Esophagus muscularis mucosa (tissue), 4 donors: Measurements from ENCODE around the gene HOXC10. TPM values are rescaled to one million over a fixed set of nuclear protein-coding genes. Genes with fewer than 3 reads are reported as not detected.

Experiments
- DNase-seq: peaks from one replicate; pipeline ENCODE4 v3.0.0-alpha.2; 2017; ENCODE audit errors: extremely low spot score
- H3K27ac ChIP-seq, 4 donors: fragments of 200-600 bp; sonication (generic); replicated peaks in 1 of 4; 1 replicate in 3 of 4; 2 replicates in 1 of 4; pipeline ENCODE4 v1.5.1; 2016 to 2019; ENCODE audit warnings: mild to moderate bottlenecking in 1 of 4
- H3K27me3 ChIP-seq, 4 donors: fragments of 200-600 bp; sonication (generic); one replicate each; pipeline versions ENCODE4 v1.5.1 to v1.6.0; 2016 to 2019
- H3K36me3 ChIP-seq, 4 donors: fragments of 200-600 bp; sonication (generic); one replicate each; pipeline ENCODE4 v1.5.1; 2016 to 2019
- H3K4me1 ChIP-seq, 4 donors: fragments of 200-600 bp; sonication (generic); one replicate each; pipeline ENCODE4 v1.5.1; 2016 to 2019
- H3K4me3 ChIP-seq, 4 donors: fragments of 200-600 bp; sonication (generic); 1 replicate in 2 of 4; 2 replicates in 2 of 4; pipeline ENCODE4 v1.5.1; 2016 to 2019; ENCODE audit warnings: mild to moderate bottlenecking in 4 of 4, moderate library complexity in 1 of 4
- H3K9me3 ChIP-seq, 4 donors: fragments of 200-600 bp; sonication (generic); 1 replicate in 3 of 4; 2 replicates in 1 of 4; pipeline ENCODE4 v1.5.1; 2016 to 2019
- CTCF ChIP-seq, 3 experiments: fragments of 200-600 bp in 2 of 3; fragments of 450-650 bp in 1 of 3; sonication (generic) in 2 of 3; IDR thresholded peaks; one replicate each; pipeline ENCODE4 v1.5.1; 2017 to 2019; ENCODE audit warnings: antibody characterized with exemption in 3 of 3, mild to moderate bottlenecking in 2 of 3, moderate library complexity in 1 of 3
- EP300 ChIP-seq: sonication (generic); formaldehyde crosslinking; IDR thresholded peaks from one replicate; pipeline ENCODE4 v1.6.1; 2017; ENCODE audit warnings: antibody characterized with exemption
- POLR2A ChIP-seq: fragments of 450-650 bp; IDR thresholded peaks from one replicate; pipeline ENCODE4 v1.6.1; 2017; ENCODE audit warnings: antibody characterized with exemption, moderate library complexity, mild to moderate bottlenecking, low read depth
- POLR2AphosphoS5 ChIP-seq, 2 donors: sonication (generic); formaldehyde crosslinking; IDR thresholded peaks; one replicate each; pipeline ENCODE4 v1.6.1; 2017; ENCODE audit warnings: antibody characterized with exemption in 2 of 2
- WGBS: methylation state at CpG from one replicate; pipeline ENCODE4 v1.1.5; 2018; 5-methylcytosine and 5-hydroxymethylcytosine counted together
- intact Hi-C: fragments of 100-400 bp; cut with DNase I; formaldehyde crosslinking; loops from one replicate; pipeline ENCODE4 v1.15.1; 2023
- total RNA-seq, 4 donors: library from RNA; depleted of rRNA; stranded (reverse); fragments of >200 nt; gene quantifications; one replicate each; pipeline versions ENCODE4 v1.1.0 to v1.2.1, GENCODE V29; 2016

The HOXC10 gene
- total RNA-seq, 4 donors from 2014 or later: not detected

DNA sequence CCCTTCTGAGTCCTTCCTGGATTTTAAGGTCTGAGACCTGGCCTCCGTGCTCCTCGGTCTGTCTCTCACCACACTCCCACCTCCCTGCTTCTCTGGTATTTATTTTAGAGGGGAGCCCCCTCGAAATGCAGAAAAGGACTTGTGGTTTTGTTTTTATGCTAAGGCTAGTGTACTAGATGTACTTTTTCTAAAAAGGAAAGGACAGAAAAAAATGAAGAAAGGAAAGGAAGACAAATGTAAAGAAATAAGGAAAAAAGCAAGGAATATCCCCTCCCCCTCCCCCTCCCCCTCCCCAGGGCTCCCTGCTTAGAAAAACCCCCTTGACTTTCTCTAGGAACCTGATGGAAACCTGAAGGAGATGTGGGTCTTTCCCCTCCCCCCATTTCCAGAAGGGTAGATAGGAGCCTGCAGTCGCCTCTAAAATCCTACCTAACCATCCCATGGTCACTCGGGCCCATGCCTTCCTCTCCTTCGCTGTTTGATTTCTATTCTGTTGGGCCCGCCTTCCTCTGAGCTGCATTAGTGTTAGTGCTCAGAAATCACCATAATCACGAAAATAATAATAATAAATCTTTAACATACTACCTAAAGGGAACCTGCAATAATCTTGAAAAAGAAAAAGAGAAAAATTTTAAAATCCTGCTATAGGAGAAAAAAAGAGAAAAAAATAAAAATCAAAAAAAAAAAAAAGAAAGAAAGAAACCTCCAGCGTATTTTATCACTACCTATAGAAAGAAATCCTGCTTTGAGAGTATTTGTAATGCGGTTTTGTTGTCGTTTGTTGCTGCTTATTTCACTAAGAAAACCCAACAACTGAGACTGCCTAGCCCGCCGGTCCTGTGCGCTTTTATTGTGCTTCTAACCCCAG is 27.0 kb downstream of the HOXC10 start:
- Histone ChIP-seq H3K27ac (no peak overlapping the region), H3K36me3 (no peaks in the 10 kb centered on the region), H3K27me3 (peaks cover 11 to 99% (median 88%) of the 10 kb centered on the region in 4 donors), H3K9me3 (no peaks in the 10 kb centered on the region), H3K4me1 (peaks cover 14 to 58% (median 31%) of the 10 kb centered on the region in 4 donors), H3K4me3 (no peak overlapping the region)
- TF ChIP-seq EP300 (no peak), CTCF (IDR thresholded peaks at IDR 0.05) (no peak), POLR2A (no peak), POLR2AphosphoS5 (IDR thresholded peaks at IDR 0.05) (no peak)
- intact Hi-C loops: loop anchor here (10.0 kb wide), 1 partner anchor 353 kb away; the partner anchor contains the start of gene GPR84
- DNase-seq: no peak
- WGBS: 28% methylated on average over 14 of the region's 14 CpGs

DNA sequence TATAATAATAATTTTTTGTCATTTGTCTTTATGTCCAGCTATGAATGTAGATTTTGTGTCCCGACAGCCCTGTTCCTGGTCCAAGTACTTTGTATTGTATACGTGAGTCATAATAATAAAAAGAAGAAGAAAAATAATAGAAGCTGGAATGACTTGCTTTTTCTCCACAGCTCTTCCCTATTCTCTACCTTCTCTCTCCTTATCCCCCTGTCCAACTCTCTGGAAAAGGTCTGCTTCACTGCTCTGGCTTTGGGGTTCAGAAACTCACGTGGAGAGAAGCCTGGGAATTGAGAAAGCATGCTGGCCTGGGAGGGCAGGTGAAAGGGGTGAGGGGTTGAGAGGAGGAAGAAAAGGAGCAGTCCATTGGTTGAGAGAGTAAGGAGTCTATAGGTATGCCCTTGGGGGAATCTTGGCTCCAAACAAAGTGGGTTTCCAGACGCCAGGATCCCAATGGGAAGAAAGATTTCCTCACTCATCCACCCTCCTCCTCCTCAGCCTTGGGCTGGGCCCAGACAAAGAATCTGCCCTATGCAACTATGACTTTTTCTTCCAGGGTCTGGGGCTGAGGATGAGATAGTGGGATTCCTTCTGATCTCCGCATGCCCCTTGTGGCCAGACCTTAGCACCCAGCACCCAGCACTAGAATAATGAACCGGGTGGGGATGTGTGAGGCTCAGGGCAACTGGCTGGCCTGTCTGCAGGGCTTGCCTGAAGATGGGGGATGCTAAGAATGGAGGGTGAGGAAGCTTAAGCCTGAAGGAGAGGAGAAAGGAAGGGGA is 27.9 kb downstream of the HOXC10 start:
- H3K4me1 ChIP-seq: peaks cover 22 to 67% (median 41%) of the 10 kb centered on the region in 4 donors
- peaks cover 11 to 99% (median 87%) of the 10 kb centered on the region in 4 donors for H3K27me3 ChIP-seq
- TF ChIP-seq POLR2AphosphoS5 (IDR thresholded peaks at IDR 0.05): no peak
- TF ChIP-seq CTCF (IDR thresholded peaks at IDR 0.05): no peak
- no peak for TF ChIP-seq POLR2A
- no peak for TF ChIP-seq EP300
- WGBS: 31% methylated on average over 6 of the region's 6 CpGs
- no peaks in the 10 kb centered on the region for H3K9me3 ChIP-seq
- H3K27ac ChIP-seq: no peak overlapping the region
- no peak for DNase-seq
- intact Hi-C loops: loop anchor here (10.0 kb wide), 1 partner anchor 352 kb away; the partner anchor contains the start of gene GPR84
- no peaks in the 10 kb centered on the region for H3K36me3 ChIP-seq
- no peak overlapping the region for H3K4me3 ChIP-seq

DNA sequence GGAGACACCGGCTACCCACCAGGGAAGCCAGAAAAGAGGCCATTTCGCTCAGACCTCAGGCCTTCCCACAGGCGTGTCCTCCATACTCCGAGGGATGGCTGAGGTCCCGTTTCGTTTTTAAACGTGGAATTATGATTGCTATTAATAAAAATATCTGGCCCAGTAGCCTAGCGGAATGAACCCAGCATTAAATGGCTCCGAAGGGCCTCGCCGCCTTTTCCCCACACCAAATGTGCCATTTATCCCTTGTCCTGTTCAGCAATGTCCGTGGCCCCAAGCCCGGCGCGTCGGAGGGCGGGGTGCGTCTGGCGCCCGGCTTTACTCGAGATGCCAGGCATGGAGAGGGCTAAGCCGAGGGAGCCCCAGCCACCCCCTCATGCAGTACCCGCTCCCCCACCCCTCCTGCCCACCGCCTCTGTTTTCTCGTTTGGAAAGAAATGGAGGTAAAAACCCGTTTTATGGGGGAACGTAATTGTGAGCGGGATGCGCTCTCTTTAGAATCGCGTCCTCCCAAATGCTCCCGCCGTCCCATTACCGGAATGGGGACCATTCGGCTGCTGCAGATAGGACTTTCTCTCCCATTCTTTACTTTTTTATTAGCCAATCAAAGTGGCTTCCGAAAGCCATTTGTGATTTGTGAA is 29.6 kb downstream of the HOXC10 start:
- intact Hi-C loops: loop anchor here (10.0 kb wide), 1 partner anchor 350 kb away; the partner anchor contains the start of gene GPR84
- 6% methylated on average over 35 of the region's 36 CpGs for WGBS
- Histone ChIP-seq H3K27ac (no peak overlapping the region), H3K36me3 (no peaks in the 10 kb centered on the region), H3K4me1 (peaks cover 20 to 72% (median 49%) of the 10 kb centered on the region in 4 donors), H3K4me3 (peak overlapping the region; percentile 5 to 38 (median 25)), H3K27me3 (peaks cover 5 to 100% (median 81%) of the 10 kb centered on the region in 4 donors), H3K9me3 (no peaks in the 10 kb centered on the region)
- no peak for DNase-seq
- TF ChIP-seq POLR2AphosphoS5 (IDR thresholded peaks at IDR 0.05): no peak
- no peak for TF ChIP-seq CTCF (IDR thresholded peaks at IDR 0.05)
- no peak for TF ChIP-seq EP300
- TF ChIP-seq POLR2A: no peak

- TF ChIP-seq CTCF (IDR thresholded peaks at IDR 0.05) (no peak), POLR2AphosphoS5 (IDR thresholded peaks at IDR 0.05) (peak in 1 of 2 donors; percentile 29)
- Histone ChIP-seq H3K4me1 (peaks cover 22 to 74% (median 50%) of the 10 kb centered on the region in 4 donors), H3K36me3 (no peaks in the 10 kb centered on the region), H3K9me3 (no peaks in the 10 kb centered on the region), H3K27me3 (peaks cover 0 to 100% (median 74%) of the 10 kb centered on the region in 4 donors), H3K4me3 (no peak overlapping the region), H3K27ac (no peak overlapping the region)
- intact Hi-C loops: loop anchor here (10.0 kb wide), 1 partner anchor 350 kb away; the partner anchor contains the start of gene GPR84
- DNase-seq: no peak
- 17% methylated on average over 22 of the region's 23 CpGs for WGBS
Observed at GRCh38 chr12:54015018-54015931, 30.3 kb downstream of the HOXC10 start.
